H9 (cell line): ENCODE results near the gene ROBO1. TPM values are rescaled to one million over a fixed set of nuclear protein-coding genes. Genes with fewer than 3 reads are reported as not detected.

Source experiments
- DNase-seq: peaks from one replicate; pipeline ENCODE4 v3.0.0-alpha.2; 2017
- H2AFZ ChIP-seq: one replicate; pipeline ENCODE4 v1.6.1; 2013; ENCODE audit warnings: mild to moderate bottlenecking, low read length, control low read depth, moderate library complexity
- H2AK5ac ChIP-seq: 2 replicates; pipeline ENCODE4 v1.6.1; 2013; ENCODE audit warnings: low read length, control low read depth, mixed read lengths; ENCODE audit not compliant: insufficient read length
- H2BK120ac ChIP-seq: one replicate; pipeline ENCODE4 v1.6.1; 2013; ENCODE audit warnings: low read depth, mild to moderate bottlenecking, low read length, control low read depth, inconsistent platforms; ENCODE audit not compliant: poor library complexity, severe bottlenecking
- H2BK12ac ChIP-seq: 2 replicates; pipeline ENCODE4 v1.6.1; 2013; ENCODE audit warnings: low read length, control low read depth, mixed read lengths, low read depth; ENCODE audit not compliant: insufficient read length
- H2BK15ac ChIP-seq: 2 replicates; pipeline ENCODE4 v1.6.1; 2013; ENCODE audit warnings: low read depth, low read length, control low read depth
- H2BK20ac ChIP-seq: one replicate; pipeline ENCODE4 v1.6.1; 2013; ENCODE audit warnings: low read depth, mild to moderate bottlenecking, low read length, control low read depth, inconsistent platforms; ENCODE audit not compliant: poor library complexity, severe bottlenecking
- H2BK5ac ChIP-seq: 2 replicates; pipeline ENCODE4 v1.6.1; 2013; ENCODE audit warnings: low read length, control low read depth, mixed read lengths; ENCODE audit not compliant: insufficient read length
- H3K14ac ChIP-seq: 2 replicates; pipeline ENCODE4 v1.6.1; 2013; ENCODE audit warnings: low read length, control low read depth; ENCODE audit not compliant: insufficient read depth
- H3K18ac ChIP-seq: 2 replicates; pipeline ENCODE4 v1.6.1; 2013; ENCODE audit warnings: low read depth, mild to moderate bottlenecking, mixed read lengths, low read length, control low read depth; ENCODE audit not compliant: insufficient read length
- H3K23ac ChIP-seq: 2 replicates; pipeline ENCODE4 v1.6.1; 2013; ENCODE audit warnings: low read length, control low read depth, mixed read lengths, low read depth; ENCODE audit not compliant: insufficient read length
- H3K23me2 ChIP-seq: 2 replicates; pipeline ENCODE4 v1.6.1; 2013; ENCODE audit warnings: low read depth, mild to moderate bottlenecking, mixed read lengths, low read length, control low read depth; ENCODE audit not compliant: insufficient read length, poor library complexity, severe bottlenecking
- H3K27ac ChIP-seq: 2 replicates; pipeline ENCODE4 v1.5.1; 2013; ENCODE audit warnings: low read length, control low read depth, mixed read lengths, low read depth; ENCODE audit not compliant: insufficient read length
- H3K27me3 ChIP-seq: 2 replicates; pipeline ENCODE4 v1.6.1; 2013; ENCODE audit warnings: low read length, control low read depth, inconsistent platforms; ENCODE audit not compliant: insufficient read depth
- H3K4ac ChIP-seq: 2 replicates; pipeline ENCODE4 v1.6.1; 2013; ENCODE audit warnings: low read depth, mild to moderate bottlenecking, control low read depth, inconsistent platforms, low read length, moderate library complexity
- H3K4me1 ChIP-seq: 2 replicates; pipeline ENCODE4 v1.6.1; 2013; ENCODE audit warnings: low read length, control low read depth, inconsistent platforms; ENCODE audit not compliant: insufficient read depth
- H3K4me2 ChIP-seq: 2 replicates; pipeline ENCODE4 v1.6.1; 2013; ENCODE audit warnings: low read length, control low read depth, mixed read lengths; ENCODE audit not compliant: insufficient read length, insufficient read depth
- H3K56ac ChIP-seq: 2 replicates; pipeline ENCODE4 v1.6.1; 2013; ENCODE audit warnings: low read depth, mild to moderate bottlenecking, mixed read lengths, low read length, control low read depth; ENCODE audit not compliant: insufficient read length
- H3K79me1 ChIP-seq: 2 replicates; pipeline ENCODE4 v1.6.1; 2013; ENCODE audit warnings: low read depth, mild to moderate bottlenecking, moderate library complexity, low read length, control low read depth, inconsistent platforms; ENCODE audit not compliant: insufficient read depth, poor library complexity, severe bottlenecking
- H3K79me2 ChIP-seq: 2 replicates; pipeline ENCODE4 v1.6.1; 2013; ENCODE audit warnings: low read length, control low read depth, inconsistent platforms; ENCODE audit not compliant: insufficient read depth
- H3K9ac ChIP-seq: 2 replicates; pipeline ENCODE4 v1.6.1; 2013; ENCODE audit warnings: low read length, control low read depth, mixed read lengths; ENCODE audit not compliant: insufficient read length; ENCODE audit errors: extremely low read depth
- H3K9me3 ChIP-seq: one replicate; pipeline ENCODE4 v1.6.1; 2013; ENCODE audit warnings: low read depth, low read length, inconsistent platforms; ENCODE audit not compliant: control insufficient read depth
- H3T11ph ChIP-seq: one replicate; pipeline ENCODE4 v1.6.1; 2013; ENCODE audit warnings: mild to moderate bottlenecking, low read length, control low read depth, inconsistent platforms
- H4K20me1 ChIP-seq: one replicate; pipeline ENCODE4 v1.6.1; 2013; ENCODE audit not compliant: control insufficient read depth, insufficient read length, insufficient read depth
- H4K5ac ChIP-seq: 2 replicates; pipeline ENCODE4 v1.6.1; 2013; ENCODE audit warnings: low read depth, mild to moderate bottlenecking, mixed read lengths, low read length, control low read depth; ENCODE audit not compliant: insufficient read length
- H4K8ac ChIP-seq: replicated peaks from 2 replicates; pipeline ENCODE4 v1.6.1; 2013; ENCODE audit warnings: low read length, control low read depth, mixed read lengths, low read depth; ENCODE audit not compliant: insufficient read length
- H4K91ac ChIP-seq: 2 replicates; pipeline ENCODE4 v1.6.1; 2013; ENCODE audit warnings: low read depth, mild to moderate bottlenecking, moderate library complexity, mixed read lengths, low read length, control low read depth; ENCODE audit not compliant: insufficient read length
- H3K27ac Mint-ChIP-seq, 3 experiments: 2 replicates in 2 of 3; 3 replicates in 1 of 3; pipeline ENCODE4 v1.8.0; 2020 to 2021; ENCODE audit warnings: mixed read lengths in 3 of 3, mild to moderate bottlenecking in 1 of 3, moderate library complexity in 1 of 3
- H3K27me3 Mint-ChIP-seq: 2 replicates; pipeline ENCODE4 v1.8.0; 2021; ENCODE audit warnings: low read depth, mild to moderate bottlenecking, moderate library complexity, mixed read lengths
- H3K36me3 Mint-ChIP-seq, 3 experiments: 2 replicates in 2 of 3; 3 replicates in 1 of 3; pipeline ENCODE4 v1.8.0; 2020 to 2021; ENCODE audit warnings: low read depth in 3 of 3, mixed read lengths in 3 of 3; ENCODE audit not compliant: insufficient read depth in 1 of 3
- H3K4me1 Mint-ChIP-seq, 2 experiments: 2 replicates each; pipeline ENCODE4 v1.8.0; 2020; ENCODE audit warnings: mixed read lengths in 2 of 2
- H3K4me3 Mint-ChIP-seq, 2 experiments: 2 replicates in 1 of 2; 3 replicates in 1 of 2; pipeline ENCODE4 v1.8.0; 2020 to 2021; ENCODE audit warnings: mild to moderate bottlenecking in 2 of 2, mixed read lengths in 2 of 2, moderate library complexity in 1 of 2
- H3K9me3 Mint-ChIP-seq, 2 experiments: 2 replicates in 1 of 2; 3 replicates in 1 of 2; pipeline ENCODE4 v1.8.0; 2020; ENCODE audit warnings: mild to moderate bottlenecking in 2 of 2, mixed read lengths in 2 of 2, moderate library complexity in 1 of 2
- WGBS: extraction: QIAGEN DNeasy Blood & Tissue Kit; methylation state at CpG from one replicate; pipeline ENCODE4 v1.1.7; 2013; ENCODE audit warnings: missing lambda C conversion rate, low lambda C conversion rate, mixed read lengths; ENCODE audit not compliant: insufficient read length; ENCODE audit errors: extremely low coverage; 5-methylcytosine and 5-hydroxymethylcytosine counted together
- total RNA-seq: library from RNA; stranded (reverse); gene quantifications from 2 replicates; pipeline ENCODE4 v1.2.1, GENCODE V29; 2021
- TF ChIP-seq, protein P1 (sequence below): fragments of 200-600 bp; sonication (generic); conservative IDR thresholded peaks from 3 replicates; pipeline ENCODE4 v1.8.0; 2021; ENCODE audit warnings: antibody characterized with exemption, mild to moderate bottlenecking

ROBO1 gene
- total RNA-seq, 1 experiment from 2014 or later: 62.7 TPM

DNA sequence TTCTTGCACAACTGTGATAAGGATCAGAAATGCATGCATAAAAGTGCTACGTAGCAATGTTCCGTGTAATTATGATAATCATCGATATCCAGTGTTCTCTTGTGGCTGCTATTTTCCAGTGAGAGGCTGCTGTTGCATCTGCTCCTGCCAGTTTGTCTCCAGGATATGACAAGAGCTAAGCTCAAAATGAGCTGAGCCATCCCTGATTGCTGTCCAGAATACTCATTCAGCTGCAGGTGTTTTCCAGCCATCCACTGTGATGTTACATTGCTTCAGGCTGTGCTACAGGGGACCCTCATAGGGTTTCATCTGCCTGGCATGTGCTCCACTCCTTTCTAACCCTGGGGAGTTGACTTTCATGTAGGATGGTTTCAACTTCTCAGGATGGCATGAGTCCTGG is 976.0 kb downstream of the ROBO1 start:
- H3K4me1 Mint-ChIP-seq: peaks cover 6 to 7% of the 10 kb centered on the region in 2 experiments
- Histone ChIP-seq H3K23me2 (no peaks in the 10 kb centered on the region), H2BK15ac (no peak overlapping the region), H3K27ac (no peak overlapping the region), H3K9ac (no peak overlapping the region), H3K4me1 (0 out of 2 replicates have a peak, but pooled peaks cover 2% of the 10 kb centered on the region), H3K9me3 (no peaks in the 10 kb centered on the region), H3T11ph (no peak overlapping the region), H3K4me2 (no peak overlapping the region), H4K5ac (no peak overlapping the region), H4K20me1 (no peaks in the 10 kb centered on the region), H3K79me2 (no peaks in the 10 kb centered on the region), H2AFZ (no peak overlapping the region), H3K4ac (no peak overlapping the region), H3K27me3 (no peaks in the 10 kb centered on the region), H3K56ac (no peak overlapping the region), H4K8ac (no peak overlapping the region), H2BK5ac (no peak overlapping the region), H3K14ac (no peak overlapping the region), H3K23ac (no peak overlapping the region), H2BK12ac (no peak overlapping the region), H3K18ac (no peak overlapping the region), H2AK5ac (no peak overlapping the region), H4K91ac (no peak overlapping the region), H2BK20ac (no peak overlapping the region), H2BK120ac (no peak overlapping the region), H3K79me1 (peaks cover 3% of the 10 kb centered on the region)
- H3K4me3 Mint-ChIP-seq: no peak overlapping the region
- DNase-seq: no peak
- no peaks in the 10 kb centered on the region for H3K27me3 Mint-ChIP-seq
- H3K27ac Mint-ChIP-seq: no peak overlapping the region
- H3K9me3 Mint-ChIP-seq: no peaks in the 10 kb centered on the region
- TF ChIP-seq, protein P1, sequence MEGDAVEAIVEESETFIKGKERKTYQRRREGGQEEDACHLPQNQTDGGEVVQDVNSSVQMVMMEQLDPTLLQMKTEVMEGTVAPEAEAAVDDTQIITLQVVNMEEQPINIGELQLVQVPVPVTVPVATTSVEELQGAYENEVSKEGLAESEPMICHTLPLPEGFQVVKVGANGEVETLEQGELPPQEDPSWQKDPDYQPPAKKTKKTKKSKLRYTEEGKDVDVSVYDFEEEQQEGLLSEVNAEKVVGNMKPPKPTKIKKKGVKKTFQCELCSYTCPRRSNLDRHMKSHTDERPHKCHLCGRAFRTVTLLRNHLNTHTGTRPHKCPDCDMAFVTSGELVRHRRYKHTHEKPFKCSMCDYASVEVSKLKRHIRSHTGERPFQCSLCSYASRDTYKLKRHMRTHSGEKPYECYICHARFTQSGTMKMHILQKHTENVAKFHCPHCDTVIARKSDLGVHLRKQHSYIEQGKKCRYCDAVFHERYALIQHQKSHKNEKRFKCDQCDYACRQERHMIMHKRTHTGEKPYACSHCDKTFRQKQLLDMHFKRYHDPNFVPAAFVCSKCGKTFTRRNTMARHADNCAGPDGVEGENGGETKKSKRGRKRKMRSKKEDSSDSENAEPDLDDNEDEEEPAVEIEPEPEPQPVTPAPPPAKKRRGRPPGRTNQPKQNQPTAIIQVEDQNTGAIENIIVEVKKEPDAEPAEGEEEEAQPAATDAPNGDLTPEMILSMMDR: no peak
- no CpG with 5 or more reads among the region's 3 CpGs for WGBS
- no peaks in the 10 kb centered on the region for H3K36me3 Mint-ChIP-seq
